SK-N-MC (cell line): ENCODE results near the gene RYR2.

Source experiments
- DNase-seq: peaks from one replicate; pipeline ENCODE4 v3.0.0-alpha.2; 2011; ENCODE audit warnings: low read depth, low spot score
- H3K27ac ChIP-seq: fragments of 200-600 bp; sonication (generic); 2 replicates; pipeline ENCODE4 v1.5.1; 2016; ENCODE audit warnings: mixed run types
- H3K36me3 ChIP-seq: fragments of 200-600 bp; sonication (generic); 2 replicates; pipeline ENCODE4 v1.6.1; 2017; ENCODE audit warnings: antibody characterized with exemption, low read length, mixed read lengths; ENCODE audit not compliant: insufficient read depth
- H3K4me3 ChIP-seq: fragments of 200-600 bp; sonication (generic); 2 replicates; pipeline ENCODE4 v1.5.1; 2016
- H3K9ac ChIP-seq: fragments of 200-600 bp; sonication (generic); 2 replicates; pipeline ENCODE4 v1.8.0; 2017; ENCODE audit warnings: mixed run types, mixed read lengths; ENCODE audit not compliant: insufficient read length
- H3K9me3 ChIP-seq: fragments of 200-600 bp; sonication (generic); 2 replicates; pipeline ENCODE4 v1.6.1; 2017; ENCODE audit warnings: low read depth, mild to moderate bottlenecking, antibody characterized with exemption, low read length, moderate library complexity, mixed read lengths
- EZH2 ChIP-seq: fragments of 200-600 bp; sonication (generic); IDR thresholded peaks from one replicate; pipeline ENCODE4 v1.6.1; 2017; ENCODE audit warnings: antibody characterized with exemption
- FOXP2 ChIP-seq: optimal IDR thresholded peaks from 2 replicates; pipeline ENCODE3; 2011; ENCODE audit warnings: mild to moderate bottlenecking, moderate library complexity; ENCODE audit not compliant: insufficient read depth; ENCODE audit errors: extremely low read length, control extremely low read depth
- POLR2AphosphoS5 ChIP-seq: IDR thresholded peaks from 2 replicates; pipeline ENCODE4 v1.6.1; 2012; ENCODE audit warnings: mild to moderate bottlenecking, low read depth, low read length, borderline replicate concordance

RYR2 gene

GRCh38 chr1:237712082-237712481, 670.1 kb downstream of the RYR2 start:
- Histone ChIP-seq H3K4me3 (no peak overlapping the region), H3K9me3 (no peaks in the 10 kb centered on the region), H3K27ac (no peak overlapping the region), H3K9ac (no peak overlapping the region), H3K36me3 (0 out of 2 replicates have a peak, but pooled peaks cover 5% of the 10 kb centered on the region)
- TF ChIP-seq POLR2AphosphoS5 (no peak), EZH2 (no peak), FOXP2 (no peak)
- DNase-seq, result no peak

- H3K9ac ChIP-seq, result no peak overlapping the region
- DNase-seq, result no peak
- H3K4me3 ChIP-seq, result no peak overlapping the region
- no peak for TF ChIP-seq FOXP2
- TF ChIP-seq EZH2, result no peak
- TF ChIP-seq POLR2AphosphoS5, result no peak
- H3K36me3 ChIP-seq, result 0 out of 2 replicates have a peak, but pooled peaks cover 5% of the 10 kb centered on the region
- no peaks in the 10 kb centered on the region for H3K9me3 ChIP-seq
- H3K27ac ChIP-seq, result no peak overlapping the region
Observed at GRCh38 chr1:237712586-237713157, 670.7 kb downstream of the RYR2 start.

GRCh38 chr1:237713916-237714315, 671.9 kb downstream of the RYR2 start:
- TF ChIP-seq FOXP2, result no peak
- no peak for TF ChIP-seq EZH2
- no peak for TF ChIP-seq POLR2AphosphoS5
- no peak overlapping the region for H3K4me3 ChIP-seq
- no peak for DNase-seq
- H3K9ac ChIP-seq, result no peak overlapping the region
- H3K27ac ChIP-seq, result no peak overlapping the region
- no peaks in the 10 kb centered on the region for H3K9me3 ChIP-seq
- H3K36me3 ChIP-seq, result peaks cover 5% of the 10 kb centered on the region; the same call in 1 of the 2 replicates

GRCh38 chr1:237717106-237717505, 675.1 kb downstream of the RYR2 start:
- TF ChIP-seq EZH2 (no peak), FOXP2 (no peak), POLR2AphosphoS5 (no peak)

GRCh38 chr1:237730826-237731350, 688.9 kb downstream of the RYR2 start:
- Histone ChIP-seq H3K36me3 (no peaks in the 10 kb centered on the region; the same call in 1 of the 2 replicates), H3K9ac (no peak overlapping the region), H3K9me3 (no peaks in the 10 kb centered on the region), H3K27ac (no peak overlapping the region), H3K4me3 (no peak overlapping the region)
- TF ChIP-seq EZH2, result no peak
- TF ChIP-seq POLR2AphosphoS5, result no peak
- no peak for TF ChIP-seq FOXP2
- DNase-seq, result no peak

More at GRCh38 chr1:237717106-237717505, 675.1 kb downstream of the RYR2 start:
- Histone ChIP-seq H3K9me3 (no peaks in the 10 kb centered on the region), H3K9ac (no peak overlapping the region), H3K4me3 (no peak overlapping the region), H3K27ac (peak overlapping the region; percentile 52), H3K36me3 (peaks cover 5% of the 10 kb centered on the region; the same call in 1 of the 2 replicates)
- DNase-seq, result no peak

- H3K4me3 ChIP-seq, result no peak overlapping the region
- DNase-seq, result no peak
- no peaks in the 10 kb centered on the region for H3K9me3 ChIP-seq
- H3K27ac ChIP-seq, result no peak overlapping the region
- TF ChIP-seq POLR2AphosphoS5, result no peak
- no peak for TF ChIP-seq FOXP2
- H3K9ac ChIP-seq, result no peak overlapping the region
- no peaks in the 10 kb centered on the region; the same call in 1 of the 2 replicates for H3K36me3 ChIP-seq
Observed at GRCh38 chr1:237732657-237733056, 690.7 kb downstream of the RYR2 start.

- no peaks in the 10 kb centered on the region; the same call in 1 of the 2 replicates for H3K36me3 ChIP-seq
- H3K4me3 ChIP-seq, result no peak overlapping the region
- peak; percentile 3 for DNase-seq
- H3K9me3 ChIP-seq, result no peaks in the 10 kb centered on the region
- no peak overlapping the region for H3K27ac ChIP-seq
- TF ChIP-seq EZH2, result no peak
- no peak for TF ChIP-seq POLR2AphosphoS5
- TF ChIP-seq FOXP2, result no peak
- H3K9ac ChIP-seq, result no peak overlapping the region
Observed at GRCh38 chr1:237736372-237737029, 694.5 kb downstream of the RYR2 start.

- Histone ChIP-seq H3K9ac (no peak overlapping the region), H3K9me3 (no peaks in the 10 kb centered on the region), H3K36me3 (no peaks in the 10 kb centered on the region; the same call in 1 of the 2 replicates), H3K4me3 (no peak overlapping the region), H3K27ac (no peak overlapping the region)
- TF ChIP-seq FOXP2 (no peak), POLR2AphosphoS5 (no peak), EZH2 (no peak)
- no peak for DNase-seq
Observed at GRCh38 chr1:237737448-237737847, 695.5 kb downstream of the RYR2 start.
